B cell (primary cell): ENCODE data around the gene BHLHE40. TPM values are rescaled to one million over a fixed set of nuclear protein-coding genes. Genes with fewer than 3 reads are reported as not detected.

Source experiments
- ATAC-seq: fragments of 200-7000 bp; cut with Tn5 transposase; one replicate; pipeline ENCODE4 v1.10.0; 2021; ENCODE audit warnings: low read depth, mild to moderate bottlenecking, moderate number of reproducible peaks, moderate library complexity
- CTCF ChIA-PET: fragments of 350-600 bp; sonication (Branson Sonifier 250); formaldehyde crosslinking; loops from one replicate; lab custom pipeline; 2021; ENCODE audit warnings: antibody characterized with exemption, inconsistent platforms; lab: Charles Lee
- POLR2A ChIA-PET: fragments of 350-600 bp; sonication (Branson Sonifier 250); formaldehyde crosslinking; loops from one replicate; lab custom pipeline; 2021; ENCODE audit warnings: antibody characterized with exemption; lab: Charles Lee
- DNase-seq: peaks from one replicate; pipeline ENCODE4 v3.0.0; 2013
- H2AFZ ChIP-seq: 2 replicates; pipeline ENCODE4 v1.6.1; 2012; ENCODE audit warnings: mild to moderate bottlenecking, low read depth, low read length; ENCODE audit not compliant: insufficient read depth, poor library complexity, severe bottlenecking
- H3K27ac ChIP-seq, 2 donors: 1 replicate in 1 of 2; 2 replicates in 1 of 2; pipeline ENCODE4 v1.5.1; 2012 to 2013; ENCODE audit warnings: low read length in 2 of 2, mild to moderate bottlenecking in 2 of 2, moderate library complexity in 1 of 2
- H3K27me3 ChIP-seq, 4 experiments: fragments of 200-600 bp in 1 of 4; sonication (generic) in 1 of 4; replicated peaks in 1 of 4; 1 replicate in 2 of 4; 2 replicates in 2 of 4; pipeline versions ENCODE4 v1.6.1 to v1.7.0; 2013 to 2016; ENCODE audit warnings: low read length in 3 of 4, mild to moderate bottlenecking in 2 of 4, mixed read lengths in 1 of 4, moderate library complexity in 1 of 4; ENCODE audit not compliant: insufficient read depth in 4 of 4, control insufficient read depth in 3 of 4; ENCODE audit errors: control extremely low read depth in 1 of 4
- H3K36me3 ChIP-seq, 2 experiments: replicated peaks in 1 of 2; 1 replicate in 1 of 2; 2 replicates in 1 of 2; pipeline versions ENCODE4 v1.6.1 to v1.7.1; 2013; ENCODE audit warnings: low read length in 1 of 2; ENCODE audit not compliant: insufficient read depth in 2 of 2, control insufficient read depth in 1 of 2; ENCODE audit errors: control extremely low read depth in 1 of 2, extremely low read depth in 1 of 2
- H3K4me1 ChIP-seq, 2 donors: fragments of 200-600 bp in 1 of 2; sonication (generic) in 1 of 2; 1 replicate in 1 of 2; 2 replicates in 1 of 2; pipeline versions ENCODE4 v1.5.1 to v1.6.1; 2013 to 2017; ENCODE audit warnings: low read length in 2 of 2; ENCODE audit not compliant: control insufficient read depth in 2 of 2, insufficient read depth in 2 of 2
- H3K4me2 ChIP-seq: replicated peaks from 2 replicates; pipeline ENCODE3; 2012; ENCODE audit warnings: mild to moderate bottlenecking, low read depth, low read length; ENCODE audit not compliant: poor library complexity, severe bottlenecking
- H3K4me3 ChIP-seq, 5 experiments: fragments of 200-600 bp in 1 of 5; sonication (generic) in 1 of 5; 1 replicate in 3 of 5; 2 replicates in 2 of 5; pipeline versions ENCODE4 v1.5.1 to v1.7.0; 2011 to 2016; ENCODE audit warnings: low read length in 4 of 5, mild to moderate bottlenecking in 4 of 5, low read depth in 2 of 5, control low read depth in 1 of 5, moderate library complexity in 1 of 5; ENCODE audit not compliant: insufficient read depth in 1 of 5; ENCODE audit errors: control extremely low read depth in 1 of 5, extremely low read depth in 1 of 5
- H3K79me2 ChIP-seq: fragments of 200-600 bp; sonication (generic); one replicate; pipeline ENCODE4 v1.6.0; 2016; ENCODE audit warnings: low read length; ENCODE audit not compliant: control insufficient read depth, insufficient read depth
- H3K9ac ChIP-seq: fragments of 200-600 bp; sonication (generic); 2 replicates; pipeline ENCODE4 v1.6.1; 2017; ENCODE audit warnings: mild to moderate bottlenecking, low read length, moderate library complexity
- H3K9me3 ChIP-seq, 3 donors: one replicate each; pipeline versions ENCODE4 v1.6.1 to v1.7.1; 2013; ENCODE audit warnings: low read length in 2 of 3; ENCODE audit not compliant: control insufficient read depth in 2 of 3, insufficient read depth in 1 of 3; ENCODE audit errors: control extremely low read depth in 1 of 3
- H4K20me1 ChIP-seq: 2 replicates; pipeline ENCODE4 v1.6.0; 2012; ENCODE audit warnings: mild to moderate bottlenecking, low read length; ENCODE audit not compliant: insufficient read depth, control insufficient read depth, poor library complexity, severe bottlenecking
- H3K27ac Mint-ChIP-seq: one replicate; pipeline ENCODE4 v1.8.0; 2021; ENCODE audit warnings: mixed read lengths
- H3K27me3 Mint-ChIP-seq: one replicate; pipeline ENCODE4 v1.8.0; 2021; ENCODE audit warnings: mixed read lengths
- H3K4me1 Mint-ChIP-seq: one replicate; pipeline ENCODE4 v1.8.0; 2021; ENCODE audit warnings: mixed read lengths
- H3K4me3 Mint-ChIP-seq: one replicate; pipeline ENCODE4 v1.8.0; 2021; ENCODE audit warnings: mixed read lengths
- H3K9me3 Mint-ChIP-seq: one replicate; pipeline ENCODE4 v1.8.0; 2022; ENCODE audit warnings: mixed read lengths; ENCODE audit not compliant: insufficient read depth
- CTCF ChIP-seq: fragments of 200-600 bp; IDR thresholded peaks from one replicate; pipeline ENCODE4 v1.8.0; 2022; ENCODE audit warnings: antibody characterized with exemption, mild to moderate bottlenecking
- EZH2 ChIP-seq: IDR thresholded peaks from 2 replicates; pipeline ENCODE4 v1.6.1; 2012; ENCODE audit warnings: borderline replicate concordance, low read depth, mild to moderate bottlenecking, moderate library complexity, low read length; ENCODE audit not compliant: insufficient read depth, poor library complexity, severe bottlenecking
- WGBS: methylation state at CpG from one replicate; pipeline ENCODE4 v1.1.5; 2013; ENCODE audit warnings: missing lambda C conversion rate; ENCODE audit not compliant: insufficient coverage; 5-methylcytosine and 5-hydroxymethylcytosine counted together
- intact Hi-C: fragments of 100-400 bp; cut with micrococcal nuclease; formaldehyde crosslinking; loops from one replicate; pipeline ENCODE4 v1.10.0; 2022
- polyA plus RNA-seq: library from polyadenylated mRNA; depleted of rRNA; stranded (reverse); fragments of >200 nt; gene quantifications from 2 replicates; pipeline ENCODE4 v1.2.3, GENCODE V29; 2012
- total RNA-seq, 2 donors: library from RNA; stranded (reverse); fragments of 120-200 nt in 1 of 2; gene quantifications; 1 replicate in 1 of 2; 2 replicates in 1 of 2; pipeline versions ENCODE4 v1.2.3 to v1.2.4, GENCODE V29; 2013 to 2022

Gene BHLHE40
- total and polyA plus RNA-seq, 2 donors (not counting 1 experiment from before 2014, with no cell fraction given), result 26.2 to 53.8 TPM

- intact Hi-C loops, result no loop called here
- WGBS, result 88% methylated on average over 1 of the region's 2 CpGs
- POLR2A ChIA-PET, result no interaction called here
- Histone ChIP-seq H3K27ac (no peak overlapping the region), H3K79me2 (no peaks in the 10 kb centered on the region), H3K4me1 (no peaks in the 10 kb centered on the region), H3K36me3 (no peaks in the 10 kb centered on the region), H3K4me2 (no peak overlapping the region), H4K20me1 (no peaks in the 10 kb centered on the region), H3K4me3 (no peak overlapping the region), H3K27me3 (no peaks in the 10 kb centered on the region), H2AFZ (no peak overlapping the region), H3K9ac (no peak overlapping the region), H3K9me3 (peaks cover 0 to under 1% (median 0%) of the 10 kb centered on the region in 3 donors)
- CTCF ChIA-PET, result no interaction called here
- Mint-ChIP-seq H3K9me3 (no peaks in the 10 kb centered on the region), H3K4me1 (no peaks in the 10 kb centered on the region), H3K27ac (no peak overlapping the region), H3K27me3 (no peaks in the 10 kb centered on the region), H3K4me3 (no peak overlapping the region)
- no peak for TF ChIP-seq CTCF
- TF ChIP-seq EZH2, result no peak
- DNase-seq (no peak), ATAC-seq (no peak)
These were observed 26.1 kb upstream of the BHLHE40 start for GRCh38 chr3:4953119-4953518.

- H3K9me3 Mint-ChIP-seq, result peaks cover 4% of the 10 kb centered on the region
- Histone ChIP-seq H3K4me2 (no peak overlapping the region), H3K4me1 (no peaks in the 10 kb centered on the region), H2AFZ (no peak overlapping the region), H3K9me3 (peaks cover 3 to 7% (median 5%) of the 10 kb centered on the region in 3 donors), H3K9ac (no peak overlapping the region), H4K20me1 (no peaks in the 10 kb centered on the region), H3K27me3 (no peaks in the 10 kb centered on the region), H3K4me3 (no peak overlapping the region), H3K27ac (no peak overlapping the region), H3K79me2 (no peaks in the 10 kb centered on the region), H3K36me3 (no peaks in the 10 kb centered on the region)
- no peak for ATAC-seq
- H3K4me1 Mint-ChIP-seq, result no peaks in the 10 kb centered on the region
- H3K4me3 Mint-ChIP-seq, result no peak overlapping the region
- no peak for DNase-seq
- intact Hi-C loops, result no loop called here
- 67% methylated on average over 1 of the region's 6 CpGs for WGBS
- POLR2A ChIA-PET, result interaction anchor here (0.6 kb wide), 2 partner anchors 13 to 438 kb away, joined by 4 to 6 read pairs; no protein-coding TSS in a partner anchor
- no peak overlapping the region for H3K27ac Mint-ChIP-seq
- no peaks in the 10 kb centered on the region for H3K27me3 Mint-ChIP-seq
- TF ChIP-seq EZH2, result no peak
- TF ChIP-seq CTCF, result no peak
- CTCF ChIA-PET, result interaction anchor here (0.5 to 1.0 kb wide), 2 partner anchors 8 to 103 kb away, joined by 3 to 5 read pairs; no protein-coding TSS in a partner anchor
These were observed 24.8 kb upstream of the BHLHE40 start for GRCh38 chr3:4954256-4955000.
